Muscle layer of colon (tissue), 2 donors: ENCODE measurements around the gene PSMB7.
"Not testable (repeated sequence)": the region's sequence is repeated elsewhere in the genome, so short reads cannot be mapped to it uniquely, and the experiment has no call there.

Source experiments
- H3K27ac ChIP-seq: one replicate; pipeline ENCODE4 v1.7.0; 2013; ENCODE audit warnings: low read depth, mild to moderate bottlenecking, low read length, moderate library complexity
- H3K27me3 ChIP-seq, 2 donors: one replicate each; pipeline ENCODE4 v1.7.0; 2013; ENCODE audit warnings: low read length in 2 of 2, mild to moderate bottlenecking in 2 of 2; ENCODE audit not compliant: insufficient read depth in 2 of 2, control insufficient read depth in 1 of 2
- H3K36me3 ChIP-seq: one replicate; pipeline ENCODE4 v1.7.0; 2013; ENCODE audit warnings: mild to moderate bottlenecking, low read length; ENCODE audit not compliant: insufficient read depth
- H3K4me1 ChIP-seq: one replicate; pipeline ENCODE4 v1.7.0; 2013; ENCODE audit warnings: mild to moderate bottlenecking, low read length; ENCODE audit not compliant: insufficient read depth
- H3K4me3 ChIP-seq, 2 donors: one replicate each; pipeline ENCODE4 v1.7.0; 2013; ENCODE audit warnings: low read length in 2 of 2, low read depth in 1 of 2, mild to moderate bottlenecking in 1 of 2, moderate library complexity in 1 of 2
- H3K9ac ChIP-seq: one replicate; pipeline ENCODE4 v1.7.0; 2013; ENCODE audit warnings: low read length
- H3K9me3 ChIP-seq: one replicate; pipeline ENCODE4 v1.7.0; 2013; ENCODE audit warnings: mild to moderate bottlenecking, low read length
- donor health status: abdominal sarcoma.
- donor health status: Adenocarcinoma of cecum.

PSMB7 gene

DNA sequence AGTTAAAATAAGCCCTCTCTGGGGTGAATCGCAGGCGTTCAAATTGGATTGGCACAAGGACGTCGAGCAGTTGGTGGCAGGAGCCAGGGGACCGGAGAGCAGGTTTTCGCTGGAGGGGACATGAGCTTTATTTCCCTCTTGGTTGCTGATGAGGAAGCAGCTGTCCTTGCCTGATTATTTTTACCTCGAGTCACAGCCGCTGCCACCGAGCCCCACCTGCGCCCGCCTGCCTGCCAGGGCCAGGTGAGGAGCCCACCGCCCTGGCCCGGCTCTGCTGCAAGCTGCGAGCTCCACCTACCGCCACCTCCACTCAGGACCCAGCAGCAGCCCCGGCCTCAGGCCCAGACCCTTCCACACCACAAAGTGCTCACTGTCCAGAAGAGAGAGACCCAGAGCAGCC lies 26.0 kb upstream of the PSMB7 start:
- H3K27me3 ChIP-seq, result peaks cover 0 to 4% of the 10 kb centered on the region in 2 donors
- no peaks in the 10 kb centered on the region for H3K36me3 ChIP-seq
- no peak overlapping the region for H3K4me3 ChIP-seq
- H3K9ac ChIP-seq, result no peak overlapping the region
- H3K27ac ChIP-seq, result no peak overlapping the region
- H3K9me3 ChIP-seq, result no peaks in the 10 kb centered on the region
- H3K4me1 ChIP-seq, result no peaks in the 10 kb centered on the region

DNA sequence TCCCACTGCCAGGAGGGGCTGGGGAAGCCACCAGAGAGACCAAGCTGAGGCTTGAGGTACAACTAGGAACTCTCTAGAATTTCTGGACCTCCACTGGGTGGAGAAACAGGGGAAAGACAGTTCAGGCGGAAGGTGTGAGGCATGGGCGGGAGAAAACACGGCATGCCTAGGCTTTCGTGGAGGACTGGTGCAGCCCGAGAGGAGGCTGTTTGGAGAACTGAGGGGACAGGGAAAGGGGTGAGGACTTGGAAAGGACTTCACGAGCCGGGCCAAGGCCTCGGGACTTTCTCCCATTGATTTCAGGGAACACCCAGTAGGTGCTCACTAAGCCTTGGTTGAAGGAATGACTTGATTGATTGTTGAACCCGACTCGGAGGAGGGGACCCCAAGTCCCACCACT lies 25.5 kb upstream of the PSMB7 start:
- Histone ChIP-seq H3K4me3 (no peak overlapping the region), H3K27ac (no peak overlapping the region), H3K27me3 (peaks cover 0 to 4% of the 10 kb centered on the region in 2 donors), H3K9ac (no peak overlapping the region), H3K4me1 (no peaks in the 10 kb centered on the region), H3K36me3 (no peaks in the 10 kb centered on the region), H3K9me3 (no peaks in the 10 kb centered on the region)

DNA sequence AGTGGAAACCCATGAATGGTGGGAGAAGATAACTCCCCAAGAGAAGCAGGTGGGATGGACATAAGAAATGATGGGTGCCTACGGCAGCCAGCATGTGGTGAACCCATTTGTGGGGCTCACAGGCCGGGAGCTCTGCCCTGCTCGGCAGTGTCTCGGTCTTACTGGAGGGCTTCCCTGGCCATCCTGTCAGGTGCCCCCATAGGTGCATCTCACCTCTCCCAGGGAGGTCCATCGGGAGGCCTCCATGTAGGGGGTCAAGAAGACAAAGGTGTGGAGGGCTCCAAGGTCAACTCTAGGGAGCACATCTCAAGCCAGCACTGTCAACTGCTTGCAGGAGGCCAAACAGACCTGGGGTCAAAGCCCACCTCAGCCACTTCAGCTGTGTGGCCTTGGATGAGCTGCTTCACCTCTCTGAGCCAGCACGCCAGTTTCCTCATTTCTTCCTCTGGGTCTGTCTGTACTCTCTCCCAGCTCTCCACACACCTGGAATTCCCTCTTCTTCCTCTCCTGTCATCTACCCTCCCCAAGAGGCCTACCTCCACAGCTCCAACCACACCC lies 24.5 kb upstream of the PSMB7 start:
- no peak overlapping the region for H3K9ac ChIP-seq
- peaks cover 0 to 4% of the 10 kb centered on the region in 2 donors for H3K27me3 ChIP-seq
- no peaks in the 10 kb centered on the region for H3K9me3 ChIP-seq
- no peaks in the 10 kb centered on the region for H3K36me3 ChIP-seq
- no peak overlapping the region for H3K4me3 ChIP-seq
- H3K4me1 ChIP-seq, result no peaks in the 10 kb centered on the region
- H3K27ac ChIP-seq, result no peak overlapping the region

DNA sequence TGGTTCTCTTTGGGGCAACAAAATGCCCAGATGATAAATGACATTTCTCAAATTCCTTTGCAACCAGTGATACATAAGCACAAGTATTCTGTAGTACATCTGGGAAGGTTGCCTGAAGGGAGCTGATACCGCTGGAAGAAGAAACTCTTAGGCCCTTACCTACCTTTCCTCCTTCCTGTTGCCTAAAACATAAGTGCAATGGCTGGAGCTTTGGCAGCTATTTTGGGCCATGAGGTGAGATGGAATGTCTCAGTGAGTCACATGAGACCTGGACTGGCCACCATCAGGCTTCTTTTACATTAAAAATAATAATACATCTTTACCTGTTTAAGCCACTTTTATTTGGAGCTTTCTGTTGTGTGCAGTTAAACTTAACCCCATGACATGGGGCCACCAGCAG lies 23.8 kb upstream of the PSMB7 start:
- Histone ChIP-seq H3K4me3 (no peak overlapping the region), H3K9me3 (no peaks in the 10 kb centered on the region), H3K27me3 (peaks cover 0 to 4% of the 10 kb centered on the region in 2 donors), H3K9ac (no peak overlapping the region), H3K36me3 (no peaks in the 10 kb centered on the region), H3K4me1 (no peaks in the 10 kb centered on the region), H3K27ac (no peak overlapping the region)

GRCh38 chr9:124438091-124438490 lies 22.8 kb upstream of the PSMB7 start:
- H3K4me3 ChIP-seq, result no peak overlapping the region
- no peak overlapping the region for H3K27ac ChIP-seq
- peaks cover 0 to 4% of the 10 kb centered on the region in 2 donors for H3K27me3 ChIP-seq
- H3K9ac ChIP-seq, result no peak overlapping the region
- no peaks in the 10 kb centered on the region for H3K36me3 ChIP-seq
- H3K4me1 ChIP-seq, result no peaks in the 10 kb centered on the region
- H3K9me3 ChIP-seq, result no peaks in the 10 kb centered on the region

DNA sequence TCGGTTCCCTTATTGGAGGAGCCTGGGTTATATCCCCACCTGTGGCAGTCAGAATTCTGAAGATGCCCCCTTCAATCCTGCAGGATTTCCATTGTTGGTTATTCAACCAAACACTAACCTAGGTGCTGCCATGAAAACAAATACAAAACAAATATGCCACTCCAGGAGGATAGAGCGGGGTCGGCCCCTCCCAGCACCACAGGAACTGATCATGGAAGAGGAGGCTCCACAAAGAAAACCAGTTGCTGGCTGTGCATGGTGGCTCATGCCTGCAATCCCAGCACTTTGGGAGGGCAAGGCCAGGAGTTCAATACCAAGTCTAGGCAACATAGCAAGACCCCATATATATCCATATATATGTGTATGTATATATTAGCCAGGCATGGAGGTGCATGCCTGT lies 21.8 kb upstream of the PSMB7 start:
- H3K9ac ChIP-seq, result no peak overlapping the region
- no peaks in the 10 kb centered on the region for H3K36me3 ChIP-seq
- H3K27ac ChIP-seq, result no peak overlapping the region
- H3K4me3 ChIP-seq, result no peak overlapping the region
- no peaks in the 10 kb centered on the region for H3K9me3 ChIP-seq
- peaks cover 0 to 4% of the 10 kb centered on the region in 2 donors for H3K27me3 ChIP-seq
- H3K4me1 ChIP-seq, result no peaks in the 10 kb centered on the region

GRCh38 chr9:124436320-124436719 lies 21.1 kb upstream of the PSMB7 start:
- H3K4me1 ChIP-seq, result no peaks in the 10 kb centered on the region
- no peak overlapping the region for H3K27ac ChIP-seq
- H3K9ac ChIP-seq, result no peak overlapping the region
- H3K4me3 ChIP-seq, result no peak overlapping the region
- no peaks in the 10 kb centered on the region for H3K9me3 ChIP-seq
- H3K27me3 ChIP-seq, result peaks cover 0 to 4% of the 10 kb centered on the region in 2 donors
- H3K36me3 ChIP-seq, result no peaks in the 10 kb centered on the region

DNA sequence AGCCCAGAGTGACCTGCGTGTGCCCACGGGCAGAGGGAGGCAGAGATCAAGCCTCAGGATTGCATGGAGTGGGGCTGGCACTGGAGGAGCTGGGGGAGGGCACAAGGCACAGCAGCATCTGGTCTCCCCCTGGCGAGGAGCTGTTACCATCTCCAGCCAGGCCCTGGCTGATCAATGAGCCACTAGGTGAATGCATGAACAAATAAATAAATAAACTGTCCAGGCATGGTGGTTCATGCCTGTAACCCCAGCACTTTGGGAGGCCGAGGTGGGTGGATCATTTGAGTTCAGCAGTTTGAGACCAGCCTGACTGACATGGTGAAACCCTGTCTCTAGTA lies 14.3 kb upstream of the PSMB7 start:
- Histone ChIP-seq H3K36me3 (no peaks in the 10 kb centered on the region), H3K4me1 (no peaks in the 10 kb centered on the region), H3K27ac (no peak overlapping the region), H3K4me3 (no peak overlapping the region), H3K9ac (no peak overlapping the region), H3K9me3 (no peaks in the 10 kb centered on the region), H3K27me3 (no peaks in the 10 kb centered on the region)

- H3K27ac ChIP-seq, result no peak overlapping the region
- H3K36me3 ChIP-seq, result no peaks in the 10 kb centered on the region
- no peaks in the 10 kb centered on the region for H3K9me3 ChIP-seq
- no peaks in the 10 kb centered on the region for H3K4me1 ChIP-seq
- no peaks in the 10 kb centered on the region for H3K27me3 ChIP-seq
- H3K9ac ChIP-seq, result no peak overlapping the region
- no peak overlapping the region for H3K4me3 ChIP-seq
Observed at GRCh38 chr9:124428751-124429529, 13.7 kb upstream of the PSMB7 start.

- H3K36me3 ChIP-seq, result no peaks in the 10 kb centered on the region
- H3K27ac ChIP-seq, result no peak overlapping the region
Observed at GRCh38 chr9:124427281-124427680, 12.0 kb upstream of the PSMB7 start.

DNA sequence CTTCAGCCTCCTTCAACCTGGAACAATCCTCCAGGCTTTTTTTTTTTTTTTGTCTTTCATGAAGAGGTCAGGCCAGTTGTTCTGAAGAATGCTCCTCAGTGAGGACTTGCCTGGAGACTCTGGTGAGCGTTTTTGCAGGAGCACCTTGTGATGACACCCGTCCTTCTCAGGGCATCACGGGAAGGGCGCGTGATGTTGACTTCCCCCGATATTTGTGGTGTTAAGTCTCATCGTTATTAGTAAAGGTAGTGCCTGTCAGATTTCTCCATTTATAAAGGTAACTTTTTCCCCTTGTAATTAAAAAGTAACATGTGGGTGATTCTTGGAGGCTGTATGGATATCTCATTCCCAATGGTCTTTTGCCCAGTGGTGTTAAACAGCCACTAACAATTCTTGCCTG lies 11.1 kb upstream of the PSMB7 start:
- Histone ChIP-seq H3K4me3 (no peak overlapping the region), H3K9ac (no peak overlapping the region), H3K36me3 (no peaks in the 10 kb centered on the region), H3K4me1 (no peaks in the 10 kb centered on the region), H3K27me3 (no peaks in the 10 kb centered on the region), H3K9me3 (no peaks in the 10 kb centered on the region), H3K27ac (no peak overlapping the region)

More at GRCh38 chr9:124427281-124427680, 12.0 kb upstream of the PSMB7 start:
- H3K27me3 ChIP-seq, result no peaks in the 10 kb centered on the region
- H3K4me3 ChIP-seq, result no peak overlapping the region
- H3K9ac ChIP-seq, result no peak overlapping the region
- H3K4me1 ChIP-seq, result no peaks in the 10 kb centered on the region
- H3K9me3 ChIP-seq, result no peaks in the 10 kb centered on the region

DNA sequence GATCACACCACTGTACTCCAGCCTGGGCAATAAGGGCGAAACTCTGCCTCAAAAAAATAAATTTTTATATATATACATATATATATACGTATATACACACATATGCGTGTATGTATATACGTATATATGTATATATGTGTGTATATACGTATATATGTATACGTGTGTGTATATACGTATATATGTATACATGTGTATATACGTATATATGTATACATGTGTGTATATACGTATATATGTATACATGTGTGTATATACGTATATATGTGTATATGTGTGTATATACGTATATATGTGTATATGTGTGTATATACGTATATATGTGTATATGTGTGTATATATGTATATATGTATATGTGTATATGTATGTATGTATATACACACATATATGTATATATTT lies 10.5 kb upstream of the PSMB7 start:
- H3K4me3 ChIP-seq, H3K4me1 ChIP-seq, H3K36me3 ChIP-seq, H3K9ac ChIP-seq, H3K9me3 ChIP-seq, H3K27ac ChIP-seq, H3K27me3 ChIP-seq: not testable (repeated sequence)
